ENCODE measurements around the gene DDIAS.

Gene DDIAS

GRCh38 chr11:82890002-82890341 lies 11.6 kb upstream of the DDIAS start:
- TF ChIP-seq CTCF (IDR thresholded peaks at IDR 0.05; ENCODE audit: low read depth, low read length): no peak
- no peak for DNase-seq (ENCODE audit: low read depth, low spot score)
- H3K4me3 ChIP-seq (ENCODE audit: low read depth, low read length): no peak overlapping the region
- in situ Hi-C loops (cut with HindIII; ENCODE audit: low sequenced_read_pairs): no loop called here

- no peak for DNase-seq (ENCODE audit: low read depth, low spot score)
- no peak overlapping the region for H3K4me3 ChIP-seq (ENCODE audit: low read depth, low read length)
- no peak for TF ChIP-seq CTCF (IDR thresholded peaks at IDR 0.05; ENCODE audit: low read depth, low read length)
- in situ Hi-C loops (cut with HindIII; ENCODE audit: low sequenced_read_pairs): no loop called here
These were observed 10.6 kb upstream of the DDIAS start for GRCh38 chr11:82890936-82891335.

DNA sequence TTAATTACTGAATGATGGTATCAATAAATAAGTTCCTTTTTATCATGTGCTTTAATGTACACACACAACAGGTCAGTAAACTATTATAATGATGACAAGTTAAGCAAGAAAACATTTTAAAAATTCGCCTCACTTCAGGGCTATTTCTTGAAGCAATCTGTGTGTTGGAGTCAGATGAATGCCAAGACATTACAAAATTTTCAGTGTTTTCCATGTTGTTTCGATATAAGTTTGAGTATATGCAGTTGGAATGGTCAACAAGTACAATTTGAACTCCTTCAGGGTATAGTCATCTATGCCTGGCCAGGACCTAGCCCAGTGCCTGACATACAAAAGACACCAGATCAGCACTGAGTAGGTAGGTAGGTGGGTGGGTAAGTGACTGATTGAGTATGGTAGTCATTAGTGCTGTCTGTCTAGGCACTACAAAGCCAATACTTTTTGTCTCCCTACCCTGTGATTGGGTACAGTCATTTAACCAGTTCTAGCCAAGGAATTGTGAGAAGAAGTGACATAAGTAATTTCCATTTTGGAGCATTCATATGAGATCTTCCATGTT lies 8.8 kb upstream of the DDIAS start:
- DNase-seq (ENCODE audit: low read depth, low spot score): no peak
- TF ChIP-seq CTCF (IDR thresholded peaks at IDR 0.05; ENCODE audit: low read depth, low read length): no peak
- in situ Hi-C loops (cut with HindIII; ENCODE audit: low sequenced_read_pairs): no loop called here
- H3K4me3 ChIP-seq (ENCODE audit: low read depth, low read length): no peak overlapping the region

- H3K4me3 ChIP-seq (ENCODE audit: low read depth, low read length): no peak overlapping the region
- no peak for TF ChIP-seq CTCF (IDR thresholded peaks at IDR 0.05; ENCODE audit: low read depth, low read length)
- in situ Hi-C loops (cut with HindIII; ENCODE audit: low sequenced_read_pairs): no loop called here
- DNase-seq (ENCODE audit: low read depth, low spot score): no peak
These were observed 6.0 kb upstream of the DDIAS start for GRCh38 chr11:82895437-82896091.

DNA sequence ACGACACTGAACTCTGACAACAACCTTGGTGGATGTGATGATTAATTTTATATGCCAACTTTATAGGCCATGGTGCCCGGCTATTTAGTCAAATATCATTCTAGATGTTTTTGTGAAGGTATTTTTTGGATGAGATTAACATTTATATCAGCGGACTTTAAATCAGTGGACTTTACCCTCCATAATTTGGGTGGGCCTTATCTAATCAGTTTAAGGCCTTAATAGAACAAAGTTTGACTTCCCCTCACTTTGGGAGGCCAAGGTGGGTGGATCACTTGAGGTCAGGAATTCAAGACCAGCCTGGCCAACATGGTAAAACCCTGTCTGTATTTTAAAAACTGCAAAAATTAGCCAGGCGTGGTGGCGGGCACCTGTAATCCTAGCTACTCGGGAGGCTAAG lies 5.4 kb upstream of the DDIAS start:
- no peak for TF ChIP-seq CTCF (IDR thresholded peaks at IDR 0.05; ENCODE audit: low read depth, low read length)
- no peak for DNase-seq (ENCODE audit: low read depth, low spot score)
- H3K4me3 ChIP-seq (ENCODE audit: low read depth, low read length): no peak overlapping the region
- in situ Hi-C loops (cut with HindIII; ENCODE audit: low sequenced_read_pairs): no loop called here

DNA sequence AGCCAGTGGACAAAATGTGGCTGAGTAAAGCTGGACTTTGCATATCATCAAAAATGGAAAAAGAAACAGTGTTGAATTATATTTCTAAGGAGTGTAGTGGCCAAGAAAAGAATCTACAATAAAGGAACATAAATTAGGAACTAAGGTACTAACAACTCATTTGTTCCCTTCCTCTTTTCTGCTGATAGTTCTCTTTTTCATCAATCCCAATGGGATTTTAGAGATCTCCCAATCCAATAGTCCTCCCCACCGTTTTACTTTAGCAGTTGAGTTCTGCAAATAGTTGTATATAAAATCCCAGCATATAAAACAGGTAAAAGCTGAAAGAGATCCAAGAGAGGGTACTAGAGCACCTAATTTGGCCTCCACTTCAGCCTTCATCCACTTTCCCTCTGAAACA lies 3.3 kb upstream of the DDIAS start:
- in situ Hi-C loops (cut with HindIII; ENCODE audit: low sequenced_read_pairs): no loop called here
- no peak overlapping the region for H3K4me3 ChIP-seq (ENCODE audit: low read depth, low read length)

More for the DNA sequence above, 3.3 kb upstream of the DDIAS start:
- TF ChIP-seq CTCF (IDR thresholded peaks at IDR 0.05; ENCODE audit: low read depth, low read length): no peak
- DNase-seq (ENCODE audit: low read depth, low spot score): no peak
